K562 (cell line): Measurements from ENCODE around the gene POLR2B. TPM values are rescaled to one million over a fixed set of nuclear protein-coding genes. Genes with fewer than 3 reads are reported as not detected.

Source experiments
- BHLHE40 ChIP-seq: IDR thresholded peaks from 2 replicates; pipeline ENCODE4 v1.6.1; 2011; ENCODE audit warnings: low read length, improper control_type of control experiment
- CHD7 ChIP-seq: fragments of 200-600 bp; sonication (generic); IDR thresholded peaks from one replicate; pipeline ENCODE4 v1.6.1; 2012; ENCODE audit warnings: mild to moderate bottlenecking, low read depth, low read length, inconsistent platforms
- E2F6 ChIP-seq, 2 experiments: IDR thresholded peaks; 2 replicates each; pipeline ENCODE4 v1.6.1; 2011; ENCODE audit warnings: borderline replicate concordance in 1 of 2, control low read depth in 1 of 2, low read depth in 1 of 2, low read length in 1 of 2, mild to moderate bottlenecking in 1 of 2, mixed read lengths in 1 of 2, moderate library complexity in 1 of 2; ENCODE audit not compliant: insufficient read depth in 1 of 2, insufficient read length in 1 of 2, poor library complexity in 1 of 2, severe bottlenecking in 1 of 2; ENCODE audit errors: extremely low read depth in 1 of 2
- JUN ChIP-seq, 2 experiments: sonication (generic) in 1 of 2; formaldehyde crosslinking in 1 of 2; IDR thresholded peaks; 2 replicates each; pipeline versions ENCODE4 v1.6.1 to v1.8.0; 2012 to 2022; ENCODE audit warnings: borderline replicate concordance in 2 of 2, mild to moderate bottlenecking in 2 of 2, improper control_type of control experiment in 1 of 2, low read depth in 1 of 2, low read length in 1 of 2, missing genetic modification reagents in 1 of 2
- LARP7 ChIP-seq: fragments of 450-650 bp; IDR thresholded peaks from 2 replicates; pipeline ENCODE4 v1.6.1; 2016
- MAFF ChIP-seq: IDR thresholded peaks from 2 replicates; pipeline ENCODE4 v1.6.1; 2012; ENCODE audit warnings: low read length, improper control_type of control experiment
- MITF ChIP-seq: IDR thresholded peaks from 2 replicates; pipeline ENCODE4 v1.6.1; 2014; ENCODE audit warnings: antibody characterized with exemption
- PHF20 ChIP-seq: fragments of 450-650 bp; IDR thresholded peaks from 2 replicates; pipeline ENCODE4 v1.6.1; 2018; ENCODE audit not compliant: partially characterized antibody
- ZKSCAN8 ChIP-seq: fragments of 200-800 bp; sonication (Bioruptor generic); IDR thresholded peaks from 2 replicates; pipeline ENCODE4 v1.6.1; 2016; ENCODE audit warnings: missing genetic modification characterization, missing compliant biosample characterization
- ZNF511 ChIP-seq: sonication (generic); formaldehyde crosslinking; IDR thresholded peaks from 2 replicates; pipeline ENCODE4 v1.8.0; 2022; ENCODE audit warnings: mild to moderate bottlenecking, missing genetic modification reagents
- ZNF668 ChIP-seq: fragments of 250-450 bp; sonication (Bioruptor Pico); IDR thresholded peaks from 2 replicates; pipeline ENCODE4 v1.8.0; 2022; ENCODE audit warnings: mild to moderate bottlenecking, inconsistent platforms
- polyA plus RNA-seq, 8 experiments: library from polyadenylated mRNA; depleted of rRNA in 4 of 8; stranded (reverse) in 5 of 8; unstranded in 3 of 8; fragments of >200 nt; fragmentation: Nextera tagmentation in 2 of 8; fragmentation: Illumina TruSeq in 1 of 8; extraction: Ambion mirVana in 2 of 8; extraction: Trizol in 1 of 8; gene quantifications; 2 replicates each; pipeline versions ENCODE4 v1.2.1 to v1.2.3, GENCODE V29; 2011 to 2014; ENCODE audit warnings: inconsistent platforms in 1 of 8, missing spikeins in 1 of 8
- total RNA-seq, 7 experiments: library from RNA; depleted of rRNA in 6 of 7; stranded (reverse); fragments of >200 nt in 6 of 7; fragmentation: Illumina TruSeq in 2 of 7; extraction: Trizol in 2 of 7; gene quantifications; 2 replicates each; pipeline versions ENCODE4 v1.2.1 to v1.2.3, GENCODE V29; 2011 to 2021; ENCODE audit warnings: low replicate concordance in 1 of 7
- TF ChIP-seq, protein P1 (sequence below): fragments of 250-450 bp; sonication (Bioruptor Pico); IDR thresholded peaks from 2 replicates; pipeline ENCODE4 v1.8.0; 2021; ENCODE audit warnings: borderline replicate concordance, mild to moderate bottlenecking, moderate library complexity; ENCODE audit not compliant: poor library complexity, severe bottlenecking

Gene POLR2B
- total and polyA plus RNA-seq, 9 of the 15 experiments (the other 6 are each of a cell fraction or from before 2014, with no cell fraction given), result 60.9 to 208 (median 142) TPM

GRCh38 chr4:56981795-56982201, 3.1 kb downstream of the POLR2B start (continued):
- TF ChIP-seq E2F6 (IDR thresholded peaks at IDR 0.05; ENCODE audit: borderline replicate concordance in 1 of 2, extremely low read depth in 1 of 2, insufficient read depth in 1 of 2, insufficient read length in 1 of 2, low read depth in 1 of 2, low read length in 1 of 2, poor library complexity in 1 of 2, severe bottlenecking in 1 of 2) (no peak), ZNF668 (CRISPR knock-in tag) (no peak), MAFF (no peak), JUN (IDR thresholded peaks at IDR 0.05; ENCODE audit: borderline replicate concordance, low read depth, low read length) (peak; percentile 83), JUN (CRISPR knock-in tag; IDR thresholded peaks at IDR 0.05; ENCODE audit: borderline replicate concordance) (no peak), ZKSCAN8 (CRISPR knock-in tag) (no peak), ZNF511 (CRISPR knock-in tag) (no peak), PHF20 (no peak), LARP7 (no peak), MITF (no peak), BHLHE40 (no peak), CHD7 (no peak)
- TF ChIP-seq, protein P1, sequence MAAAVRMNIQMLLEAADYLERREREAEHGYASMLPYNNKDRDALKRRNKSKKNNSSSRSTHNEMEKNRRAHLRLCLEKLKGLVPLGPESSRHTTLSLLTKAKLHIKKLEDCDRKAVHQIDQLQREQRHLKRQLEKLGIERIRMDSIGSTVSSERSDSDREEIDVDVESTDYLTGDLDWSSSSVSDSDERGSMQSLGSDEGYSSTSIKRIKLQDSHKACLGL, result no peak
